ENCODE measurements around the gene CDX1. TPM values are rescaled to one million over a fixed set of nuclear protein-coding genes. Genes with fewer than 3 reads are reported as not detected.

Gene CDX1
- total RNA-seq, 1 experiment from 2014 or later: not detected

DNA sequence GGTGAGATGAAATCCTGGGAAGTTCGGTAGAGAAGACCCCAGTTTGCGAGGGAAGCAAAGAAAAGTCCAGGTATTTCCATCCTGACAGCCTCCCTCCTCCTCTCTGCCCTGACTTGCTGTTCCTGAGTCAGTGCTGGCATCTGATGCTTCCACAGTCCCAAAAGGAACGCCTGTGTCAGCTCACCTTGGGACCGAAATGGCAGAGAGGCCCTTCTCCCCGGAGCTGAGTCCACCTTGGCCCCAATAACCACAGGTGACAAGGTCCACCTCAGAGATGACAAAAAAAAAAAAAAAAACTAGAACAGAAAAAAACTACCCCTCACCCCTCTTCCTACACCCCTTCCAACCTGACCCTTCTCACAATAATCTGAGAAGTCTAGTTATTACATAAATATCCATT lies 54.9 kb downstream of the CDX1 start:
- BruUV-seq (replicated peaks): no TSS peak
- Mint-ChIP-seq H3K27ac (ENCODE audit: low read depth, unreplicated experiment) (no peak overlapping the region), H3K36me3 (ENCODE audit: insufficient read depth, unreplicated experiment) (no peaks in the 10 kb centered on the region), H3K4me3 (ENCODE audit: unreplicated experiment) (no peak overlapping the region), H3K9me3 (ENCODE audit: unreplicated experiment) (no peaks in the 10 kb centered on the region), H3K27me3 (ENCODE audit: insufficient read depth, unreplicated experiment) (no peaks in the 10 kb centered on the region), H3K4me1 (ENCODE audit: insufficient read depth, unreplicated experiment) (no peaks in the 10 kb centered on the region)
- CTCF ChIA-PET: interaction anchor here (0.5 to 0.7 kb wide), 2 partner anchors 183 to 272 kb away, joined by 3 read pairs; no protein-coding TSS in a partner anchor
- TF ChIP-seq, protein P1, sequence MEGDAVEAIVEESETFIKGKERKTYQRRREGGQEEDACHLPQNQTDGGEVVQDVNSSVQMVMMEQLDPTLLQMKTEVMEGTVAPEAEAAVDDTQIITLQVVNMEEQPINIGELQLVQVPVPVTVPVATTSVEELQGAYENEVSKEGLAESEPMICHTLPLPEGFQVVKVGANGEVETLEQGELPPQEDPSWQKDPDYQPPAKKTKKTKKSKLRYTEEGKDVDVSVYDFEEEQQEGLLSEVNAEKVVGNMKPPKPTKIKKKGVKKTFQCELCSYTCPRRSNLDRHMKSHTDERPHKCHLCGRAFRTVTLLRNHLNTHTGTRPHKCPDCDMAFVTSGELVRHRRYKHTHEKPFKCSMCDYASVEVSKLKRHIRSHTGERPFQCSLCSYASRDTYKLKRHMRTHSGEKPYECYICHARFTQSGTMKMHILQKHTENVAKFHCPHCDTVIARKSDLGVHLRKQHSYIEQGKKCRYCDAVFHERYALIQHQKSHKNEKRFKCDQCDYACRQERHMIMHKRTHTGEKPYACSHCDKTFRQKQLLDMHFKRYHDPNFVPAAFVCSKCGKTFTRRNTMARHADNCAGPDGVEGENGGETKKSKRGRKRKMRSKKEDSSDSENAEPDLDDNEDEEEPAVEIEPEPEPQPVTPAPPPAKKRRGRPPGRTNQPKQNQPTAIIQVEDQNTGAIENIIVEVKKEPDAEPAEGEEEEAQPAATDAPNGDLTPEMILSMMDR (IDR thresholded peaks at IDR 0.05; ENCODE audit: unreplicated experiment): no peak
- no peak for DNase-seq (ENCODE audit: unreplicated experiment)
- intact Hi-C loops (cut with micrococcal nuclease): no loop called here
- POLR2A ChIA-PET: no interaction called here

DNA sequence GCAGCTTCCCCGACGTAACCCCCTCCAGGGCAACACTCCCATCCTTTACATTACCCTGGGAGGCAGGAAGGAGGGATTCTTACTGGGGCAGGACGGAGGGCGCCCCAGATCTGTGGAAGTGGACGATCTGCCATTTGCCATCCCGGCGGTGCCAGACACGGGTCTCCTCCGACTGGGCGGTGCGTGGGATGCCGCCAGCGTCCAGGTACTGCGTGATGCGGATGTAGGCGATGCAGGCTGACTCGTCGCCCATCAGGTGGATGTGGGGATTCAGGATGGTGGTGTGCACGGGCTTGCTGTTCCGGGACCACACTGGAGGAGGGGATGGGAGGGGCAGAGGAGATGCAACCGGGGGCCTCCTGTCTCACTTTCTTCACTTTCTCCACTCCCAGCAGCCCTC lies 56.3 kb downstream of the CDX1 start:
- DNase-seq (ENCODE audit: unreplicated experiment): no peak
- H3K9me3 Mint-ChIP-seq (ENCODE audit: unreplicated experiment): no peaks in the 10 kb centered on the region
- POLR2A ChIA-PET: no interaction called here
- TF ChIP-seq, protein P1 (IDR thresholded peaks at IDR 0.05; ENCODE audit: unreplicated experiment): no peak
- H3K4me3 Mint-ChIP-seq (ENCODE audit: unreplicated experiment): no peak overlapping the region
- no peak overlapping the region for H3K27ac Mint-ChIP-seq (ENCODE audit: low read depth, unreplicated experiment)
- H3K4me1 Mint-ChIP-seq (ENCODE audit: insufficient read depth, unreplicated experiment): peaks cover 9% of the 10 kb centered on the region
- BruUV-seq (replicated peaks): no TSS peak
- H3K36me3 Mint-ChIP-seq (ENCODE audit: insufficient read depth, unreplicated experiment): no peaks in the 10 kb centered on the region
- CTCF ChIA-PET: interaction anchor here (0.7 to 1.2 kb wide), 7 partner anchors 8 to 128 kb away, joined by 3 to 5 read pairs (median 3); no protein-coding TSS in a partner anchor
- intact Hi-C loops (cut with micrococcal nuclease): no loop called here
- H3K27me3 Mint-ChIP-seq (ENCODE audit: insufficient read depth, unreplicated experiment): no peaks in the 10 kb centered on the region

DNA sequence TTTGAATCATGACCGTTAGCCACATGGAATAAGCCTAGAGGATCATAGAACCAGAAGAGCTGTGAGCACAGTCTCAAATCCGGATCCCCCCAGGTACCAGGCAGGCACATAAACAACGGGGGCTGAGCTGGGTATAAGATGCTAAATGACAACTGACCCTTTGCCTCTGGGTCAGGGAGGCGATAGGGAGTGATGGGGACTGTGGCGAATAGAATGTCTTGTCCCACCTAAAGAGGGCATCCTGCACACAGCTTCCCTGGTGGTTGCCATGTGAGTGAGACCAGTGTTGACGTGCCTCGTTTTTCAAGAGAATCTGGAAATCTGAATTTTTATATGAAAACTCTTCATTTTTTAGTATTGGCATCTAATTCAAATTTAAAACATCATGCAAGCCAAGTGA lies 56.9 kb downstream of the CDX1 start:
- Mint-ChIP-seq H3K4me3 (ENCODE audit: unreplicated experiment) (no peak overlapping the region), H3K36me3 (ENCODE audit: insufficient read depth, unreplicated experiment) (no peaks in the 10 kb centered on the region), H3K4me1 (ENCODE audit: insufficient read depth, unreplicated experiment) (peaks cover 10% of the 10 kb centered on the region), H3K27me3 (ENCODE audit: insufficient read depth, unreplicated experiment) (no peaks in the 10 kb centered on the region), H3K27ac (ENCODE audit: low read depth, unreplicated experiment) (no peak overlapping the region), H3K9me3 (ENCODE audit: unreplicated experiment) (no peaks in the 10 kb centered on the region)
- DNase-seq (ENCODE audit: unreplicated experiment): no peak
- BruUV-seq (replicated peaks): no TSS peak
- intact Hi-C loops (cut with micrococcal nuclease): no loop called here
- POLR2A ChIA-PET: no interaction called here
- CTCF ChIA-PET: interaction anchor here (0.6 to 1.2 kb wide), 5 partner anchors 9 to 221 kb away, joined by 3 to 4 read pairs (median 3); no protein-coding TSS in a partner anchor
- TF ChIP-seq, protein P1 (IDR thresholded peaks at IDR 0.05; ENCODE audit: unreplicated experiment): no peak

DNA sequence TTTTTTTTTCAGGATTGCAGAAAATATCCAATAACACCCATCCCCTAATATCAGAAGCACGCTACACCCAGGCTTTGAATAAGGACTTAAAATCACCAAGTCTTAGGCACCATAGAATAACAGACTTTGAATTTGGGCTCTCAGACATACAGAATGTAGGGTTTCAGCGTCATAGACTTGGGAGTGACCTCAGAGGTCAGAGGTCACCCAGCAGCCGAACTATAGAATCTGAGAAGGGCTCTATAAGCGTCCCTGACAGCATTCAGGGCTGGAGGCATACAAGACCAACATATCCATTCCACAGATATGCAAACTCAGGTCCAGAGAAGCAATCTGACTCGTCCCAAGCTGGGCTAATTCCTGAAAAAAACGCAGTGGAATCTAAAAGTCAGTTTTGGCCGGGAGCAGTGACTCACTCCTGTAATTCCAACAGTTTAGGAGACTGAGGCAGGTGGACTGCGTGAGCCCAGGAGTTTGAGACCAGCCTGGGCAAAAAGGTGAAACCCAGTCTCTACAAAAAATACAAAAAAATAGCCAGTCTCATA lies 58.0 kb downstream of the CDX1 start:
- TF ChIP-seq, protein P1 (IDR thresholded peaks at IDR 0.05; ENCODE audit: unreplicated experiment): no peak
- ChIA-PET POLR2A (no interaction called here), CTCF (interaction anchor here (0.6 to 0.7 kb wide), 3 partner anchors 10 to 232 kb away, joined by 3 to 4 read pairs (median 3); no protein-coding TSS in a partner anchor)
- intact Hi-C loops (cut with micrococcal nuclease): no loop called here
- no peaks in the 10 kb centered on the region for H3K9me3 Mint-ChIP-seq (ENCODE audit: unreplicated experiment)
- no TSS peak for BruUV-seq (replicated peaks)
- H3K4me1 Mint-ChIP-seq (ENCODE audit: insufficient read depth, unreplicated experiment): peaks cover 10% of the 10 kb centered on the region
- no peaks in the 10 kb centered on the region for H3K36me3 Mint-ChIP-seq (ENCODE audit: insufficient read depth, unreplicated experiment)
- no peak overlapping the region for H3K4me3 Mint-ChIP-seq (ENCODE audit: unreplicated experiment)
- no peaks in the 10 kb centered on the region for H3K27me3 Mint-ChIP-seq (ENCODE audit: insufficient read depth, unreplicated experiment)
- DNase-seq (ENCODE audit: unreplicated experiment): no peak
- no peak overlapping the region for H3K27ac Mint-ChIP-seq (ENCODE audit: low read depth, unreplicated experiment)

Data from MCF 10A (cell line).